Ramos (cell line): ENCODE data around the gene FTMT.
"Not testable (repeated sequence)": the region's sequence is repeated elsewhere in the genome, so short reads cannot be mapped to it uniquely, and the experiment has no call there.

Experiments
- in situ Hi-C: fragments of 300-500 bp; cut with MboI; formaldehyde crosslinking; loops from one replicate; pipeline ENCODE4 v1.14.3; 2022; ENCODE audit warnings: low sequenced_read_pairs; ENCODE audit not compliant: unreplicated experiment

FTMT gene

DNA sequence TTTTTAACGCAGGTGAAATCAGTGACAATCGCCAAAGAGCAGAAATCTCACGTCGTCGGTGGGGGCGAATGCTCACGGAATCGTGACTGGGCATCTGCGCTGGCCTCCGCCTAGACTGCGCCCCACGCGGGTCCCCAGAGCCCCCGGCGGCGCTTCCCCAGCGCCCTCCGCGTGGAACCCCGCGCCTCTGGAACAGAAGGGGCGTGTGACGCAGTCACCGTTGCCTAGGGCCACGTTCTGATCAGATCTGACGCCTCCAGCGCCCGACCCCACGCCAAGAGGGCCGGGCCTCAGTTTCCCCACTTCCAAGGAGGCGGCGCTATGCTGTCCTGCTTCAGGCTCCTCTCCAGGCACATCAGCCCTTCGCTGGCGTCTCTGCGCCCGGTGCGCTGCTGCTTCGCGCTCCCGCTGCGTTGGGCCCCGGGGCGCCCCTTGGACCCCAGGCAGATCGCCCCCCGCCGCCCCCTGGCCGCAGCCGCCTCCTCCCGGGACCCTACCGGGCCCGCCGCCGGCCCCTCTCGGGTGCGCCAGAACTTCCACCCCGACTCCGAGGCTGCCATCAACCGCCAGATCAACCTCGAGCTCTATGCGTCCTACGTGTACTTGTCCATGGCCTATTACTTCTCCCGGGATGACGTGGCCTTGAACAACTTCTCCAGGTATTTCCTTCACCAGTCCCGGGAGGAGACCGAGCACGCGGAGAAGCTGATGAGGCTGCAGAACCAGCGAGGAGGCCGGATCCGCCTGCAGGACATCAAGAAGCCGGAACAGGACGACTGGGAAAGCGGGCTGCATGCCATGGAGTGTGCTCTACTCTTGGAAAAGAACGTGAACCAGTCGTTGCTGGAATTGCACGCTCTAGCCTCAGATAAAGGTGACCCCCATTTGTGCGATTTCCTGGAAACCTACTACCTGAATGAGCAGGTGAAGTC, at the start of gene FTMT:
TSS of gene FTMT (plus strand) at position 240 of the 932 bp plus-strand sequence. CDS start at position 322, 82 bp downstream.
- in situ Hi-C loops: no loop called here

DNA sequence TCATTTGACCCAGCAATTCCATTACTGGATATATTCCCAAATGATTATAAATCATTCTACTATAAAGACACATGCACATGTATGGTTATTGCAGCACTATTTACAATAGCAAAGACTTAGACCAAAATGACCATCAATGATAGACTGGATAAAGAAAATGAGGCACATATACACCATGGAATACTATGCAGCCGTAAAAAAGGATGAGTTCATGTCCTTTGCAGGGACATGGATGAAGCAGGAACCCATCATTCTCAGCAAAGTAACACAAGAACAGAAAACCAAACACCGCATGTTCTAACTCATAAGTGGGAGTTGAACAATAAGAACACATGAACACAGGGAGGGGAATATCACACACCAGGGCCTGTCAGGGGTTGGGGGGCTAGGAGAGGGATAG, 46.4 kb upstream of the FTMT start:
- in situ Hi-C loops: not testable (repeated sequence)

DNA sequence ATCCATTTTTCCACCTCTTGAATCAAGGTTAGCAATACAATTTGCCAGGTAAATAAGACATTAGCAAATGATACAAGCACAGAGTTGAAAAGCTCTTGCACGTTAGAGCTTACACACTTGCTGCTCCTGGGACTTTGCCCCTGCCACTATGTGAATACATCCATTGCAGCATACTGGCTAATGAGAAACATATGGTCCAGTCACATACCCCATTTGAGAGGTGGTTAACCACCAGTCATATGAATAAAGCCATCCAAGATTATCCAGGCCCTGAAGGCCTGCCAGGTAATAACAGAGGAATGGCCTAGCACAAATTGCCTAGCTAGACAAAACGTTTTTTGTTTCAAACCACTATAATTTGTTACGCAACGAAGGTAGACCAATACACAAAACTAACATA, 45.8 kb upstream of the FTMT start:
- in situ Hi-C loops: no loop called here

DNA sequence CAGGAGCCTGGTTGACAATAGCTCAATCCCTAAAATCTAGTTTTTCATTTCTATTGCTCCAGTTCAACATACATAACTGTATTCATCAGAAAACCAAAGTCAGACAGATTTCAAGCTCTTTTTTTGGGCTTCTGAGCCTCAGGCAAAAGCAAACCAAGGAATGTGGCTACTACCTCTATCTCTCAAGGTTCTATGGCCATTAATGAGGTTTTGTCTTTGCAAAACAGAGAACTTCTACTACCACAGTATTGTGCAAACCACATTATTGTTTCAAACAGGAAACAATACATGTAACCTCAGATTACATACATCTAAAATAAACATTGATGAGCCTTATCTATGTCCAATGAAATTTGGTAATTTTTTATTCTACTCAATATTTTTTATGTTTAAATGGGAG, 35.5 kb upstream of the FTMT start:
- in situ Hi-C loops: no loop called here

DNA sequence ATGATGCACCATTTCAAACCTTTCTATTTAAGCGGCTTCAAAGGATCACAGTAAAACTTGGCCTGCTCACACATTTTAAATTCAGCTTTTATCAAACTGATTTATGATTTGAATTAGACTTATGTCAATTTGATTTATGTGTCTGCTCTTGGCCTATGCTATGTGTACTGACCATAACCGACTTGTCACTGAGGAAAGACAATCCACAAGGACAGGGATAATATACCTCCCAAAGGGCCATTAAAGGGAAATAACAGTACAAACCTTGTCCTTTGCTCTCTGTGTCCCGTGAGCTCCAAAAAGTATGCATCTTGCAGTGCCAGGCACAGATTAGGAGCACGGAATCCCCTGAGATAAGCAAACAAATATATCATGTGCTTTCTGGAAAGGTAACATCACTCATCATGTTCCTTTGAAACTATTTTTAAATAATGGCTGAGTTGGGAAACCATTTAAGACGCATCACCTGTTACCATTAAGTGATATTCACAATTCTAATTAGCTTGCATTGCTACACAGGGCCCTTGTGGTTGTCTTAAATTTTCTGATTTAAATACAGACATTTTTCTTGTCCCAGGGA, 31.9 kb upstream of the FTMT start:
- in situ Hi-C loops: no loop called here

DNA sequence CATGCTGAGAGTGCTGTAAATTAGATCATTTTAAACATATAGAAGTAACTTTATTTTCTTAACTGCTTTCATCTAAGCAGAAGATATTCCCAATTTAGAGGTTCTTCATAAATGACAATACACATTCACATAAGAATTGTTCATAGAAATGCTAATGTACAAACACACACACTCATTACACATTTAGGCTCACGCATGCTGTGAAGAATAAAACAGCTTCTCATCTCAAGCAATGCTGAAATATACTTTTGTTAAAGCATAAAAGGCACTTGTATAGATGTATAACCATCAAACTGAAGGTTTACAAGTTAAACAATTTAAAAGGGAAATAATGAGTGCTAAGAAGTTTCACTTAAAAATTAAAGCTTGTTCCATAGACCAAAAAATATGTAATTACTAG, 18.1 kb upstream of the FTMT start:
- in situ Hi-C loops: no loop called here

DNA sequence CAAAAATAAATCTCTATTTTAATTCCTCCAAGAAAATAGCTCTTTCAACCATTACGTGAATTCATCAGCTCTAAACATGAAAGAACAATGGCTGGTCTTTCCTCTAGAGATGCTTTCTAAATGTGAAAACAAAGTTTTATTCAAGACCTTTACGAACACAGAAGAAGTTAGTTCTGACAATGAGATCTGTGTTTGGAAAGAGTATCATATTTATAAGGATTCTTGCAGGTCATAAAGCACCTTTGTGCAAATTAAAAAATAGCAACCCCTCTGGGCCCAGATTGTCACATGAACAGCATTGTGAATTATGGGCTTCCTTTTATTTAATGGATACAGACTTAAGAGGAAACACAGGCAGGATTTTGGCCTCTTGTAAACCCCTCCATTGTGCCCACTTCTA, 17.7 kb upstream of the FTMT start:
- in situ Hi-C loops: no loop called here

DNA sequence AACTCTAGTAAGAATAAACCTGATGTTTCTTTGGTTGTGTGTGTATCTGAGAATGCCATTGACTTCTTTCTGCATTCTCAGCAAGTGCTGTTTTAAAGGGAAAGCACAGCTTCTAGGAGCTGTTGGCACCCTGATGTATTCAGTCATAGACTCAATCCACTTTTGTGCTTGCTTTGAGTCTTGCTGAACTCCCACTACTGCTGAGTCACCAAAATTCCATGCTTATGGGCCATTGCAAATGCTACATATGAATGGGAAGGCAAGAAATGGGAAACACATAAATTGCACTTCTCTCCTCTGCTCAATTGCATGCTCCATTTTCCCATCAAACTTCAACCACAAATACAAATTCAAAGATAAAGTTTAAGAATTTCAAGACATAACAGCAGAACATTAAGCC, 9.8 kb upstream of the FTMT start:
- in situ Hi-C loops: no loop called here

DNA sequence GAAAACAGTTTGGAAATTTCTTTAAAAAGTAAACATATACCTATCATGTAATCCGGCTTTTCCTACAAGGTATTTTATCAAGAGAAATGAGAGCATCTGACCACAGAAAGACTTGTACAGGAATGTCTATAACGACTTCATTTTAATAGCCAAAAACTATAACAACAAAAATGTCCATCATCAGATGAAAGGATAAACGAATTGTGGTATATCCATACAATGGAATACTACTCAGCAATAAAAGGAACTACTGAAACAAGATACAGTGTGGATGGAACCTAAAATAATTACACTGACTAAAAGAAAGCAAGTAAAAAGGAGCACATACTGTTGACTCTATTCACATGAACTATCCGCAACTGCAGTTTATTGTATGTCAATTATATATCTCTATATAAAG, 1.4 kb upstream of the FTMT start:
- in situ Hi-C loops: no loop called here

DNA sequence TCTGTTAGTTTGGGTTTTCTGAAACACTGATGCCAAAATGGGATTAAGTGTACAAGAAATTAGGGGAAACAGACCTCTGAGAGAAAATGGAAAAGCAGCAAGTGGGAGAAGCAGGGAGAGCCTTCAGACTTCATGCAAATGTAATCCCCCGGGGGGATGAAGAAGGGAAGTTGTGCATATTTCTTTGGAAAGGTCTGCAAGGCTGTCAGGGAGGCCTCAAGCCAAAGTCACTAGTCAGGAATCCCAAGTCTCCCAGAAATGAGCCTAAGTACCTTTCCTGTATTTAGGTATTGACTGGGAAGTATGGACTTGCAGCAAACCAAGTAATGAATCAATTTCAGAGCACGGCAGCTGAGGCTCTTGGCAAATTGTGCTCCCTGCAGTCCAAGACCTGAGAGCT, 2.2 kb downstream of the FTMT start:
- in situ Hi-C loops: no loop called here

DNA sequence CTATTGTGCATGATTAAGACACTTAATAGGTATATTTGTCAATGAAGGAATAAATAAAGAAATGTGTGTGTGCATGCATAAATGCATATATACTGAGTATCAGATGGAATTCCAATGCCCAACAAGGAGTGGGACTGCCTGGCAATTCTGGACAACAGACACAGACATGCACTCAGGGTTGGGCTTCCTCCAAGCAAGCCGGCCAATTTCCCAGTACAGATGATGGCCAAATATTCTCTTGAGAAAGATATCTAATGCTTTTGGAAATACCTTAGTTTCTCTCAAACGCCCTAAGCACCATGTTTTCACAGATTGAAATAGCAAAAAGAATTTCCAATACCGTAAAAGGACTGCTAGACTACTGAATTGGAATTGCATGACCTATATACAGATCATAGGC, 11.1 kb downstream of the FTMT start:
- in situ Hi-C loops: no loop called here

DNA sequence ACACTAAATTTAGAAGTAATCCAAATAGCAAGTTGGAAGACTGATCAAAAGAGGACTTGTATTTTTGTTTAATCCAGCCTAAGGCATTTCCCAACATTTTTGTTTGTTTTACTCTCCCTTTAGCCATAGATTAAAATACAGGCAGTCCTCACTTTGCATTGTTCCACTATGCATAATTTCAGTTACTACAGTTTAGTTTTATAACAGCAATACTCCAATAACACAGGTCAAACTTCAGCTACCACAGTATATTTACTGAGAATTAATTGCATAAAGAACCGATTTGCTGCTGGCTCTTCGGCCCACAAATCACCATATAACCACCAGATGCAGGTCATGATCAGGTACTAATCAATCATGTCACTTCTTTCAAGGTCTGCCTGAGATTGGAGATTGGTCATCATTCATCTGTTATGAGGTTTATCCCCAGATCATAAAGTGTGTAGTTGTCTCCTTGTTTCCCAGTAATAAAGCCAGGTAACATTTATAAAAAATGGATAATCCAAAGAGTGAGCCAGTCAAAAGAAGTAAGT, 12.1 kb downstream of the FTMT start:
- in situ Hi-C loops: no loop called here

DNA sequence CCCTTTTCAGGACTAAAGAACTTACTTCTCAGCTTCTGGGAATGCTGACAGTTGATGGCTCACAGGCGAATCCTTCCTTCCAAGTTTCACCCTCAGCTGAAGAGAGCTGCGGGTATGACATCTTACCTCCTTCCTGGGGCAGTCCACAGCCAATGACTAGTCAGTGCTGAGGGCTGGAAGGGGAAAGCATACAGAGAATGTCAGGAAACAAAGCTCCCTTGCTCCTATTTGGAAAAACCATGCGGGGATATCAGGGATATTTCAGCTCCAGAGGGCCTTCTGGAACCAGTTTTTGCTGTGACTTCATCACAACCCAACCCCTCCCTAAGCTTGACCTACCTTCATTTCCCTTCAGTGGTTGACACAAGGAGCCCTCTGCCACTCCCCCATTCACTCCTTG, 15.7 kb downstream of the FTMT start:
- in situ Hi-C loops: no loop called here

DNA sequence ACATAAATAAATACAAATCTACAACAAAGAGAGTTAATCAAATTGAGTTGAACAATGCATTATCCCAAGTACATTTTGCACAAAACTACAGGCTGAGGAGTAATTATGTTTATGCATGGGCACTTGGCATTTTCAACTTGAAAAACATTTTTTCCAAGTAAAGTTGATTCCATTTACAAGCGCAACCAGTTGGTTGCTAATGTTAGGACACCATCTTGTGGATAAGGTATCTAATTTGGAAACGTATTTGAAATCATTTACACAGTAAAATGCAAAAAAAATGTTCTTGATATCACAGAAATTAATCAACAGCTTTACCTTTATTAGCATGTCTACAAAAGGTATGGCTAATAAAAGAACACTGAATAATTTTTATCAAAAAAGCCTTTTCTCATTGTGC, 18.8 kb downstream of the FTMT start:
- in situ Hi-C loops: no loop called here

DNA sequence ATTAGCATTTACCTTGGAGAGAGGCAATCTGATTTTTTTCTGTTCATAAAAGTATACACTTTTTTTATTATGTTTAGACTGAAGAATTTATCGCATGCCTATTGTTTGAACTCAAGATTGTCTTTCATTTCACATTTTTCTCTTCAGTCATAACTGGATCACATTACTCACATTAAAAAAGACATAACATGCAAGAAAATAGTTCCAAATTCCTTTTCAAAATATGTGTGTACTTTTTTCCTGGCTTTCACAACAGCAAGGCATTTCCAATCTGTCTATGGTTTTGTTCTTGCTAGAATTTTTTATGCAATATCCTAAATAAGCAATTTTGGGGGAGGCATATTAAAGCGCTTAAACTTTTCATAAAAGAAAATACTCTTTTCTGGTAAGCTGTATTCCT, 21.2 kb downstream of the FTMT start:
- in situ Hi-C loops: no loop called here

DNA sequence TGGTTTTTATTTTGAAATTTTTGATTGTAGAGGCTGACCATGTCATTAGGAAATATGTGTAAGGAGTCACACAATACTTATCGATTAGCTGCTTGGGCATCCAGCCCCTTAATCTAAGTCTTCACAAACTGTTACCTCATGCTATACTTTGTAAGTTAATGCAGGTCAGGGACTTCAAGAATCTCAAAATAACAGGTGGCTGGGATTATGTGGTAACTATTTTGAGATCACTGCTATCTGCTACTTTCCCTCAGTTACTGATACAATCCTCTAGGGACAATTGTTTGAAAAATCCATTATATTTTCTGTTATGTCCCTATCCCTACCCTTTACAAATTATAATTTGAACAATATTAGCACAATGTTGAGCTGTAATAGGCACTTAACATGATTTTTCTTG, 21.7 kb downstream of the FTMT start:
- in situ Hi-C loops: no loop called here

DNA sequence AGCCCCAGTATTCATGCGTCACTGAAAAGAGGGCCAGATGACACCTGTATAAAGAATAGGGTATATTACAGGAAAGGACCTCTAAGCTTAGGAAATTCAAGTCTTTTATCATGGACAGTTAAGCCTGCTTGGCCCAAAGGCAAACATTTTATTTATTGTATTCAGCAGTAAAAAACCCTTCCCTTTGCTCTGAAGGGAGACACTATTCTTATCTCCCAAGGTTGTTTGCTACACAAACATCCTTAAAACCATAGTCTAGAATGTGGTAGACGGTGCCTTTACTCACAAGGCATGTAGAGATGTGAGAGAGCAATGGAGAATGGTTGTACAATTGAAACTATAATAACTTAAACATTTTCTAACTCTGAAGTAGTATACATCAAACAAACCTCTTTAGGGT, 33.9 kb downstream of the FTMT start:
- in situ Hi-C loops: no loop called here

DNA sequence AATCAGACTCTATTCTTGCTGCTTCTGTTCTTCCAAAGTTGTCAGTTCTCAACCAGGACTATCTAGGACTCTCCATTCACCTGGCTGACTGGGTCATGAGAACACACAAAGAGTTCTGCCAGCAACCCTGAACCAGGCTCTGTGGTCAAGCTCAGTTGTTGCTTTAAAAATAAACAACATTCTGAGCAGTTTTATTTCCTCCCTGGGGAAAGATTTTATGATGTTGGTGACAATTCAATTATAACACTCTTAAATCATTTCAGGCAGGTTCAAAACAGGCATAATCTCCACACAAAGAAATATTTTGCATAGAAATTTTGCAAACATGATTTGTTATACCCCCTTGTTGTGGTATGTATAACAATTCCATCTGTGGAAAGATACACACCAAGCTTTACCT, 36.0 kb downstream of the FTMT start:
- in situ Hi-C loops: no loop called here

DNA sequence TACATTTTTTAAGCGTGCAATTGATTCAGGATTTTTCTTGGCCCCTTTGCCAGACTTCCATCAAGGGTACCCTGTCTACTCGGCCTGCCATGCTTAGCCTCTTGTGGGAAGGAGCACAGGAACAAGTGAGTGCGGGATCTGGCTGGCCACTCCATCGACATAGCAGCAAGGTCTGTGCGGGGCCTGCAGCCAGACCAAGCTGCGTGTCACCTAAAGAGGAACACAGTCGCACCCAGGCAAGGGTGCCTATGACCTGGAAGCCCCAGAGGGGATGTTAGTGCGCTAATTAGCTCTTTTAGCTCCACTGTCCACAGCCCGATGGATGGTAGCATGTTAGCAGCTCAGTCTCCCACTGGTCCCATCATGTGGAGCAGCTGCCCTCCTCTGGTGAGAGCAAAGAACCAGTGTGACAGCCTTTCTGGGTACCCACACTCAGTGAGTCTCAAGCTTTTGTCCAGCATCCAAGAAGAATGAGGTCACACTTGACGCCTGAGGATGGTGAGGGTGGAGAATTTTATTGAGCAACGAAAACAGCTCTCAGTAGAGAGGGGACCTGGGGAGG, 38.7 kb downstream of the FTMT start:
- in situ Hi-C loops: no loop called here

DNA sequence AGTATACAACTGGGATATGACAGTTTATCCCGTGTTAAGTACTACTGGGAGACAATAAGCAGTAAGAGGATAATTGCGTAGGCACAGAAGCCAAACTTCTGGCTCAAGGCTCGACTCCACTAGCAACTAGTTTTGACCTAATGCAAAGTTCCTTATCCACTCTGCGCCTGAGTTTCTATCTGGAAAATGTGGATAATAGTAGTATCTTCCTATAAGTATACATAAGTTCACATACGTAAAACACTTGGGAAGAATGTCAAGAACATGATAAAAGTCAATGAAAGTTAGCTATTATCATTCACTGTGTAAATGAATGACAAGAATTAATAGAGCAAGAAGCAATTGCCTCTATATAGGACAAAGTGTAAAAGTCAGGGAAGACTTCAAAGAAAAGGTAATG, 45.7 kb downstream of the FTMT start:
- in situ Hi-C loops: no loop called here

DNA sequence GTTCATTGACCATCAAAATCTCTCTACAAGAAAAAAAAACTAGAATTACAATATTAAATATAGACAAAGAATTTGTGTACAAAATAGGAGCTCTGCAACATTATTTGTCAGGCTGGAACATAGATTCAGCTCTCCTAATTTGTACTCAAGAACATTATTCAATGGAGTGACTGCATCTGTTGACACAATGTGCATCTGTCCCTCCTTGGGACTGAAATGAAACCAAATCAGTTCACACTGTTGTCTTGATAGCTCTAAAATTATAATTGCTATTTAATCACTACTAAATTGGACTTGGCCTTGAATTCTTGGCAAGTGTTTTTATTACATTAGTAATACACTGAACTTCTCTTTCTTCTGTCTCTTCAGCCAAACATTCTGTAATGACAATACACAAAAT, 47.7 kb downstream of the FTMT start:
- in situ Hi-C loops: no loop called here
